HepG2 (cell line): ENCODE data around the gene DENND4A. TPM values are rescaled to one million over a fixed set of nuclear protein-coding genes. Genes with fewer than 3 reads are reported as not detected.

ENCODE experiments used
- ATAC-seq: fragments of 200-7000 bp; cut with Tn5 transposase; 3 replicates; pipeline ENCODE4 v1.9.1; 2020; ENCODE audit warnings: mild to moderate bottlenecking, moderate library complexity
- BruUV-seq: library from RNA; stranded (reverse); fragments of 400-500 nt; replicated peaks from 2 replicates; lab custom pipeline; 2021; lab: Mats Ljungman, UMichigan
- CTCF ChIA-PET: fragments of 300-600 bp; formaldehyde crosslinking; extraction: SDS; loops from one replicate; lab custom pipeline; 2021; ENCODE audit warnings: low total read pairs, inconsistent platforms, low intra/inter-chr PET ratio; lab: Yijun Ruan, JAX
- POLR2A ChIA-PET: fragments of 350-600 bp; sonication (Branson Sonifier 250); formaldehyde crosslinking; loops from one replicate; lab custom pipeline; 2020; ENCODE audit warnings: antibody characterized with exemption, inconsistent platforms; lab: Yijun Ruan, JAX
- DNase-seq: peaks from one replicate; pipeline ENCODE4 v3.0.0-alpha.2; 2015; ENCODE audit warnings: low spot score
- FAIRE-seq: peaks from 3 replicates; lab custom pipeline; 2011; peaks lifted over from hg19 to GRCh38; lab: Jason Lieb, UNC
- H2AFZ ChIP-seq: one replicate; pipeline ENCODE4 v1.6.1; 2011; ENCODE audit warnings: low read length, inconsistent platforms
- H3K27ac ChIP-seq: fragments of 300-600 bp; 3 replicates; pipeline ENCODE4 v1.8.0; 2011; ENCODE audit warnings: mixed run types, mild to moderate bottlenecking, mixed read lengths, low read length, inconsistent platforms; ENCODE audit not compliant: insufficient read depth; ENCODE audit errors: extremely low read length
- H3K27me3 ChIP-seq, 2 experiments: fragments of 200-600 bp in 1 of 2; 2 replicates in 1 of 2; 3 replicates in 1 of 2; pipeline versions ENCODE4 v1.6.0 to v1.8.0; 2011; ENCODE audit warnings: low read length in 2 of 2, mild to moderate bottlenecking in 2 of 2, moderate library complexity in 2 of 2, inconsistent platforms in 1 of 2; ENCODE audit not compliant: insufficient read depth in 2 of 2, control insufficient read depth in 1 of 2
- H3K36me3 ChIP-seq, 2 experiments: fragments of 200-600 bp in 1 of 2; replicated peaks in 1 of 2; 2 replicates in 1 of 2; 3 replicates in 1 of 2; pipeline versions ENCODE4 v1.5.1 to v1.8.0; 2011; ENCODE audit warnings: low read length in 2 of 2, inconsistent platforms in 1 of 2; ENCODE audit not compliant: insufficient read depth in 2 of 2, control insufficient read depth in 1 of 2
- H3K4me1 ChIP-seq: 2 replicates; pipeline ENCODE4 v1.5.1; 2012; ENCODE audit warnings: low read length, inconsistent platforms; ENCODE audit not compliant: insufficient read depth
- H3K4me2 ChIP-seq: 2 replicates; pipeline ENCODE4 v1.6.0; 2011; ENCODE audit warnings: low read depth, low read length, inconsistent platforms
- H3K4me3 ChIP-seq, 3 experiments: fragments of 200-600 bp in 1 of 3; sonication (generic), shearing (Covaris generic) in 1 of 3; replicated peaks in 1 of 3; 2 replicates each; pipeline ENCODE4 v1.5.1; 2011 to 2016; ENCODE audit warnings: low read length in 3 of 3, inconsistent platforms in 2 of 3, low read depth in 2 of 3, mild to moderate bottlenecking in 2 of 3, control low read depth in 1 of 3, mixed read lengths in 1 of 3; ENCODE audit not compliant: insufficient read depth in 1 of 3
- H3K79me2 ChIP-seq: one replicate; pipeline ENCODE4 v1.6.1; 2011; ENCODE audit warnings: low read length, inconsistent platforms; ENCODE audit not compliant: insufficient read depth
- H3K9ac ChIP-seq: 2 replicates; pipeline ENCODE4 v1.6.0; 2011; ENCODE audit warnings: mild to moderate bottlenecking, low read depth, low read length, inconsistent platforms; ENCODE audit not compliant: insufficient read depth
- H3K9me3 ChIP-seq: 2 replicates; pipeline ENCODE4 v1.5.1; 2012; ENCODE audit warnings: mild to moderate bottlenecking, low read length
- H4K20me1 ChIP-seq: 2 replicates; pipeline ENCODE4 v1.6.0; 2011; ENCODE audit warnings: inconsistent platforms, mild to moderate bottlenecking, low read length, moderate library complexity; ENCODE audit not compliant: insufficient read depth
- CEBPG ChIP-seq: IDR thresholded peaks from 2 replicates; pipeline ENCODE4 v1.6.1; 2016
- FOSL2 ChIP-seq: sonication (generic); formaldehyde crosslinking; IDR thresholded peaks from 2 replicates; pipeline ENCODE4 v1.4.0; 2020; ENCODE audit warnings: missing genetic modification reagents
- FOXK2 ChIP-seq: fragments of 450-650 bp; IDR thresholded peaks from 2 replicates; pipeline ENCODE4 v1.6.1; 2016
- JARID2 ChIP-seq: sonication (generic); formaldehyde crosslinking; IDR thresholded peaks from 2 replicates; pipeline ENCODE4 v1.8.1; 2023; ENCODE audit warnings: missing genetic modification reagents, inconsistent platforms; ENCODE audit not compliant: insufficient replicate concordance
- NFRKB ChIP-seq: fragments of 450-650 bp; IDR thresholded peaks from 2 replicates; pipeline ENCODE4 v1.6.1; 2017
- ZNF263 ChIP-seq: sonication (generic); formaldehyde crosslinking; IDR thresholded peaks from 2 replicates; pipeline ENCODE4 v1.4.0; 2020; ENCODE audit warnings: missing genetic modification reagents
- ZNF720 ChIP-seq: sonication (generic); formaldehyde crosslinking; IDR thresholded peaks from 2 replicates; pipeline ENCODE4 v1.4.0; 2020; ENCODE audit warnings: missing genetic modification reagents
- WGBS: methylation state at CpG from one replicate; pipeline ENCODE4 v1.1.6; 2017; ENCODE audit warnings: low lambda C conversion rate; 5-methylcytosine and 5-hydroxymethylcytosine counted together
- in situ Hi-C: cut with HindIII; loops from 2 replicates; pipeline ENCODE4 v1.10.0; 2017; ENCODE audit warnings: low pct_unique_long_range_greater_than_20kb; ENCODE audit not compliant: extremely low pct_ligation_motif_present
- intact Hi-C: fragments of 100-400 bp; cut with micrococcal nuclease; formaldehyde crosslinking; loops from one replicate; pipeline ENCODE4 v1.10.0; 2022; ENCODE audit not compliant: unreplicated experiment
- polyA plus RNA-seq, 8 experiments: library from polyadenylated mRNA; depleted of rRNA in 3 of 8; stranded (reverse) in 7 of 8; unstranded in 1 of 8; fragments of >200 nt; fragmentation: Illumina TruSeq in 4 of 8; extraction: Trizol in 4 of 8; gene quantifications; 2 replicates each; pipeline versions ENCODE4 v1.2.1 to v1.2.3, GENCODE V29; 2011 to 2016; ENCODE audit warnings: low read depth in 4 of 8, missing spikeins in 1 of 8, mixed read lengths in 1 of 8; ENCODE audit not compliant: insufficient read depth in 1 of 8
- total RNA-seq, 5 experiments: library from RNA; depleted of rRNA; stranded (reverse); fragments of >200 nt; fragmentation: Illumina TruSeq; extraction: Trizol; gene quantifications; 2 replicates each; pipeline ENCODE4 v1.2.3, GENCODE V29; 2016; ENCODE audit warnings: low read depth in 1 of 5
- TF ChIP-seq, protein P1 (sequence below): IDR thresholded peaks from 2 replicates; pipeline ENCODE4 v1.6.1; 2016; ENCODE audit warnings: mild to moderate bottlenecking, missing biosample characterization, missing genetic modification reagents
- TF ChIP-seq, protein P2 (sequence below): IDR thresholded peaks from 2 replicates; pipeline ENCODE4 v1.6.1; 2016; ENCODE audit warnings: missing compliant biosample characterization, missing genetic modification reagents, borderline replicate concordance
- TF ChIP-seq, protein P3 (sequence below): sonication (generic); formaldehyde crosslinking; IDR thresholded peaks from 2 replicates; pipeline ENCODE4 v1.4.0; 2020; ENCODE audit warnings: mild to moderate bottlenecking, missing genetic modification reagents

The DENND4A gene
- total and polyA plus RNA-seq, 2 of the 13 experiments (the other 11 are each of a cell fraction or from before 2014, with no cell fraction given): 13.2 to 18.6 TPM

DNA sequence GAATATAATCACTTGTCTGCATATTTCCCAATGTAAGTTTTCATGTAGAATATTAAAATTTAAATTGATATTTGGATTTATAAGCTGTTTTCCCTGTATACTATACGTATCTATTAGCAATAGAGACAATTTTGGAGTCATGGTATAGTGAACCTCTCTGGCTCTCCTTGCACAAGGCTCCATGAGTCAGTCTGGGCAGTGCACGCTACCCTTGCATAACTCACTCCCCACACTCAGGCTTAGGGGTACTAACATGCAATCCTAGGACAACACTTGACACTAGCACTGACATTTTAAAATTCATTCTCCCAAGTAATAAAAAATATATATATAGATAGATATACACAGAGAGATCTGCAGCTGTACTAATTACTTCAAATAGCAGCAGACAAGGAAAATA is 131.2 kb downstream of the DENND4A start:
- intact Hi-C loops (no loop called here), in situ Hi-C loops (no loop called here)
- Histone ChIP-seq H3K27me3 (no peaks in the 10 kb centered on the region), H3K9ac (no peak overlapping the region), H2AFZ (no peak overlapping the region), H3K4me3 (no peak overlapping the region), H3K79me2 (no peaks in the 10 kb centered on the region), H3K4me1 (no peaks in the 10 kb centered on the region), H3K9me3 (no peaks in the 10 kb centered on the region), H3K4me2 (no peak overlapping the region), H3K36me3 (peaks cover 3 to 31% of the 10 kb centered on the region in 2 experiments; a peak in 3 of 5 replicates), H3K27ac (no peak overlapping the region), H4K20me1 (no peaks in the 10 kb centered on the region)
- no TSS peak for BruUV-seq
- no peak for FAIRE-seq
- no peak for TF ChIP-seq NFRKB
- TF ChIP-seq FOXK2: no peak
- no peak for TF ChIP-seq ZNF720 (CRISPR knock-in tag)
- TF ChIP-seq FOSL2: no peak
- TF ChIP-seq, protein P1, sequence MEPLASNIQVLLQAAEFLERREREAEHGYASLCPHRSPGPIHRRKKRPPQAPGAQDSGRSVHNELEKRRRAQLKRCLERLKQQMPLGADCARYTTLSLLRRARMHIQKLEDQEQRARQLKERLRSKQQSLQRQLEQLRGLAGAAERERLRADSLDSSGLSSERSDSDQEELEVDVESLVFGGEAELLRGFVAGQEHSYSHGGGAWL: no peak
- ChIA-PET POLR2A (interaction anchor here (0.7 kb wide), 1 partner anchor 50 kb away, joined by 3 read pairs; the partner anchor contains the start of gene INTS14), CTCF (no interaction called here)
- WGBS: 100% methylated on average over 2 of the region's 2 CpGs
- DNase-seq: no peak
- ATAC-seq: no peak

DNA sequence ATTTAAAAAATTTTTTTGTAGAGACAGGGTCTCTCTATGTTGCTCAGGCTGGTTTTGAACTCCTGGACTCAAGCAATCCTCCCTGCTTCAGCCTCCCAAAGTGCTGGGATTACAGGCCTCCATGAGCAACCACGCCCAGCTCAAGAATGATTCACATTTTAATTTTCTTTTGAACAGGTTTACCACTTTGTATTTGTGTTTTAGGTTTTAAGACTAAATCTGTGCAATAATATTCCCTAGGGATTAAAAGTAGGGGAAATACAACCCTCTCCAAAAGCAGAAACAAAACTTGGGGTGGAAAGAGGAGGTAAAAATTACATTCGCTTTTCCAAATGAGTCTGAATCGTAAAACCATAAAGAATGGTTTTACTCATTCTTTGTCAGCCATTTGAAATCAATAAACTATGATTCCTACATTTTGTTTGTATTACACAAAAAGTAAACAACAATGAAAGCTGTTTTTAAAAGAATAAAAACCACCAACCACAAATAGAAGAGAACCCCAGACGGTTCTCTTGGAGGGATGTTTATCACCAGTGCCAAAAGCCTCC is 132.5 kb downstream of the DENND4A start:
- H3K27ac ChIP-seq: no peak overlapping the region
- TF ChIP-seq, protein P2, sequence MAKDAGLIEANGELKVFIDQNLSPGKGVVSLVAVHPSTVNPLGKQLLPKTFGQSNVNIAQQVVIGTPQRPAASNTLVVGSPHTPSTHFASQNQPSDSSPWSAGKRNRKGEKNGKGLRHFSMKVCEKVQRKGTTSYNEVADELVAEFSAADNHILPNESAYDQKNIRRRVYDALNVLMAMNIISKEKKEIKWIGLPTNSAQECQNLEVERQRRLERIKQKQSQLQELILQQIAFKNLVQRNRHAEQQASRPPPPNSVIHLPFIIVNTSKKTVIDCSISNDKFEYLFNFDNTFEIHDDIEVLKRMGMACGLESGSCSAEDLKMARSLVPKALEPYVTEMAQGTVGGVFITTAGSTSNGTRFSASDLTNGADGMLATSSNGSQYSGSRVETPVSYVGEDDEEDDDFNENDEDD (CRISPR knock-in tag): no peak
- TF ChIP-seq JARID2 (CRISPR knock-in tag) (no peak), ZNF263 (CRISPR knock-in tag) (no peak), CEBPG (CRISPR knock-in tag) (no peak)
- TF ChIP-seq, protein P3, sequence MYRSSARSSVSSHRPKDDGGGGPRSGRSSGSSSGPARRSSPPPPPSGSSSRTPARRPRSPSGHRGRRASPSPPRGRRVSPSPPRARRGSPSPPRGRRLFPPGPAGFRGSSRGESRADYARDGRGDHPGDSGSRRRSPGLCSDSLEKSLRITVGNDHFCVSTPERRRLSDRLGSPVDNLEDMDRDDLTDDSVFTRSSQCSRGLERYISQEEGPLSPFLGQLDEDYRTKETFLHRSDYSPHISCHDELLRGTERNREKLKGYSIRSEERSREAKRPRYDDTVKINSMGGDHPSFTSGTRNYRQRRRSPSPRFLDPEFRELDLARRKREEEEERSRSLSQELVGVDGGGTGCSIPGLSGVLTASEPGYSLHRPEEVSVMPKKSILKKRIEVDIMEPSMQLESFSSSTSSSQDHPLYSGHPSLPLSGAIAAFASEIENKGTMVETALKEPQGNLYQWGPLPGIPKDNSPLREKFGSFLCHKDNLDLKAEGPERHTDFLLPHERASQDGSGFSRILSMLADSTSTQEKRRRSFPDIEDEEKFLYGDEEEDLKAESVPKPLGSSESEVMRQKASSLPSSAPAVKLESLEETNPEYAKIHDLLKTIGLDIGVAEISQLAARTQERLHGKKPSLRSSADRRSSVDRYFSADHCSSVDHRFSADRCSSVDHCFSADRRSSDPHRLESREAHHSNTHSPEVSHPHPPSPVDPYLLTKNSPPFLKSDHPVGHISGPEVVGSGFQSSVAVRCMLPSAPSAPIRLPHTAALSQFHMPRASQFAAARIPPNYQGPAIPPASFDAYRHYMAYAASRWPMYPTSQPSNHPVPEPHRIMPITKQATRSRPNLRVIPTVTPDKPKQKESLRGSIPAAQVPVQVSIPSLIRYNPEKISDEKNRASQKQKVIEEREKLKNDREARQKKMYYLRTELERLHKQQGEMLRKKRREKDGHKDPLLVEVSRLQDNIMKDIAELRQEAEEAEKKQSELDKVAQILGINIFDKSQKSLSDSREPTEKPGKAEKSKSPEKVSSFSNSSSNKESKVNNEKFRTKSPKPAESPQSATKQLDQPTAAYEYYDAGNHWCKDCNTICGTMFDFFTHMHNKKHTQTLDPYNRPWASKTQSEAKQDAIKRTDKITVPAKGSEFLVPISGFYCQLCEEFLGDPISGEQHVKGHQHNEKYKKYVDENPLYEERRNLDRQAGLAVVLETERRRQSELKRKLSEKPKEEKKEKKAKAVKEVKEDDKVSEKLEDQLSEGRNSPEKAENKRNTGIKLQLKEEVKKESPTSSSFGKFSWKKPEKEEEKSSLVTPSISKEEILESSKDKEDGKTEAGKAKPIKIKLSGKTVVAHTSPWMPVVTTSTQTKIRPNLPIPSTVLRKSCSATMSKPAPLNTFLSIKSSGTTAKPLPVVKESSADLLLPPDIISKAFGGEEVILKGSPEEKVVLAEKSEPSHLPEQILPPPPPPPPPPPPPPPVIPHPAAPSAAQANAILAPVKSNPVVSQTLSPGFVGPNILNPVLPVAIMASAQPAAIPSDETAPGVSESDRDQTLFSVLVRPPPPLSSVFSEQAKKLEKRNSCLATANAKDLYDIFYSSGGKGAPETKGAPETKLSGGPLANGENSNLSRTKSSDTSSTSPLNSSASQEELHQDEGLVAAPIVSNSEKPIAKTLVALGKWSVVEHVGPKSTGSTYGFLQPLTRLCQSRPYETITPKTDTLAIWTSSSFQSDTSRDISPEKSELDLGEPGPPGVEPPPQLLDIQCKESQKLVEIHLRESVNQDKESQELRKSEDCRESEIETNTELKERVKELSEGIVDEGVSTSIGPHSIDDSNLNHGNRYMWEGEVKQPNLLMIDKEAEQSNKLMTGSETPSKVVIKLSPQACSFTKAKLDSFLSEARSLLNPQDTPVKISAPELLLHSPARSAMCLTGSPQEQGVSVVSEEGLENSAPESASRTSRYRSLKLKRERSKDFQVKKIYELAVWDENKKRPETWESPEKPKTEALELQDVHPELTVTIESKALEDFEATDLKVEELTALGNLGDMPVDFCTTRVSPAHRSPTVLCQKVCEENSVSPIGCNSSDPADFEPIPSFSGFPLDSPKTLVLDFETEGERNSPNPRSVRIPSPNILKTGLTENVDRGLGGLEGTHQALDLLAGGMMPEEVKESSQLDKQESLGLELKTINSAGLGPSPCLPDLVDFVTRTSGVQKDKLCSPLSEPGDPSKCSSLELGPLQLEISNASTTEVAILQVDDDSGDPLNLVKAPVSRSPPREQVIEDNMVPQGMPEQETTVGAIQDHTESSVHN (CRISPR knock-in tag): no peak

More for the DNA sequence above, 132.5 kb downstream of the DENND4A start:
- in situ Hi-C loops (no loop called here), intact Hi-C loops (no loop called here)
- Histone ChIP-seq H3K4me3 (no peak overlapping the region), H3K4me2 (no peak overlapping the region), H4K20me1 (no peaks in the 10 kb centered on the region), H3K36me3 (peaks cover 3 to 22% of the 10 kb centered on the region in 2 experiments; a peak in 3 of 5 replicates), H3K9me3 (no peaks in the 10 kb centered on the region), H3K9ac (no peak overlapping the region), H2AFZ (no peak overlapping the region), H3K4me1 (no peaks in the 10 kb centered on the region), H3K27me3 (no peaks in the 10 kb centered on the region; a peak in 1 of 5 replicates), H3K79me2 (no peaks in the 10 kb centered on the region)
- ATAC-seq (no peak), DNase-seq (no peak), FAIRE-seq (no peak)
- no TSS peak for BruUV-seq
- ChIA-PET CTCF (no interaction called here), POLR2A (no interaction called here)
- WGBS: 97% methylated on average over 4 of the region's 4 CpGs
